GM19023 (cell line): ENCODE results near the gene GPR146.
"Not testable (repeated sequence)": the region's sequence is repeated elsewhere in the genome, so short reads cannot be mapped to it uniquely, and the experiment has no call there.

Experiments
- ATAC-seq: cut with Tn5 transposase; IDR thresholded peaks from one replicate; pipeline ENCODE4 v1.9.1; 2021; ENCODE audit warnings: mild to moderate bottlenecking, moderate library complexity; ENCODE audit not compliant: unreplicated experiment

The GPR146 gene, protein sequence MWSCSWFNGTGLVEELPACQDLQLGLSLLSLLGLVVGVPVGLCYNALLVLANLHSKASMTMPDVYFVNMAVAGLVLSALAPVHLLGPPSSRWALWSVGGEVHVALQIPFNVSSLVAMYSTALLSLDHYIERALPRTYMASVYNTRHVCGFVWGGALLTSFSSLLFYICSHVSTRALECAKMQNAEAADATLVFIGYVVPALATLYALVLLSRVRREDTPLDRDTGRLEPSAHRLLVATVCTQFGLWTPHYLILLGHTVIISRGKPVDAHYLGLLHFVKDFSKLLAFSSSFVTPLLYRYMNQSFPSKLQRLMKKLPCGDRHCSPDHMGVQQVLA

DNA sequence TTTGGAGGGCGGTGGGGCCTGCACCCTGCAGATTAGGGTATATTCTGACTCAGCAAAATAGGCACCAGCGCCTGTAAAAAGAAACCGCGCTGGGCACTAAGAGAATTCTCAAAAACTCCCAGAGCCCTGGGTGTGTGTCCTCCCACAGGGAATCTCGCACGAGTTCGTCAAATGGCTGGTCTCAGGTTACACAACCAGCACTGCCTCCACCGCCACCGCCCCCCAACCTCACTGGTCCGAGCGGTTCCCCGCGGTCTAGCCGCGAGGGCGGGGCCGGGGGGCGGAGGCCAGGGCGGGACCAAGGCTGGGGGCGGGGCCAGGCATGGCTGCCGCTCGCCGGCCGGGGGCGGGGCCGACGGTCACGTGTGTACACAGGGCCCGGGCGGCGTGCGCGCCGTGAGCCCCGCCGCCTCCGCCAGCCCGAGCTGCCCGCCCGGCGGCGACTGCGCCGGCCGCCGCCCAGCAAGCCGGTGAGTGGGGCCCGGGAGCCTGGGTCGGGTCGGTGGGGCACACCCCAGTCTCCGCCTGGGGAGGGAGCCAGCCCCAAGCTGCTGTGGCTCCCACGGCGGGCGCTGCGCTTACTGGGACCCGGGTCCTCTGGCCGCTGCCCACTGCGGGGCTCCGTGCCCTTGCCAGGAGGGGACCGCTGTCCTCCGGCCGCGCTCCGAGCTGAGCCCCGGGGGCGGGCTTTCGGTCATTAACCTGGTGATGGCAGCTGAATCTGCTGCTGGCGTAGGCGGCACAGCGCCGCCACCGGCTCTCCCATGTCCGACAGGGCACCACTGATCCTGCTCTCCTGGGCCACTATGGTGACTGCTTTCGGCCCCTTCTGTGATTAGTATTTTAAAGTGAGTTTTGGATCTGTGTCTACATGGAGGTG lies at the start of gene GPR146:
Gene GPR146 (plus strand): TSS at position 358 of the 880 bp plus-strand sequence. CDS start 12,970 bp downstream, outside the sequence.
- peak; percentile 92 for ATAC-seq

DNA sequence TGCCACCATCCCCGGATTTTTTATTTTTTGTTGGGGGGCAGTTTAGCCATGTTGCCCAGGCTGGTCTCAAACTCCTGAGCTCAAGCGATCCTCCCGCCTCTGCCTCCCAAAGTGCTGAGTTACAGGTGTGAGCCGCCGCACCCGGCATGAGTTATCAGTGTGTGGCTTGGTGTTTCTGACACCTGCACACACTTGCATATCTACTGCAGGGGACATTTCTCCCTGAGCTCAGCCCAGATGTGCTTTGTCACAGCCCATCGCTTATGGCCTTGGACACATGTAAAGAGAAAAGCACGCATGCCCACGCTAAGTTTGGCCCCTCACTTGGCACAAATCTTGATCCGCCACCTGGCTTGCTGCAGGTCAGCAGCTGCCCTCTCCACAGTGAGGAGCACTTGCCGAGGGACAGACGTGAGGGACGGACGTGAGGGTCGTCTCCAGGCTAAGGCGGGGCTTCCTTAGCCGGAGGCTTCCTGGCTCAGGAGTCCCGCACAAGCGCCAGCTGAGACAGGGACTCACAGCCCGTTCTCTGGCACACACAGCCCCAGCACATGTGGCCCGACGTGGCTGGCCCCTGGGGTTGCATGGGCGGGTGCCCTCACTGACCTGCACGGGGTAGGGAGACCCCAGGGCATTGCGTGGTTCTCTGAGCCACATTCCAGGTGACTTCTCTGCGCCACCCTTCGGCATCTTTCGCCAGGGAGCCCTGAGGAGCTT lies 49.6 kb upstream of the GPR146 start:
- no peak for ATAC-seq

DNA sequence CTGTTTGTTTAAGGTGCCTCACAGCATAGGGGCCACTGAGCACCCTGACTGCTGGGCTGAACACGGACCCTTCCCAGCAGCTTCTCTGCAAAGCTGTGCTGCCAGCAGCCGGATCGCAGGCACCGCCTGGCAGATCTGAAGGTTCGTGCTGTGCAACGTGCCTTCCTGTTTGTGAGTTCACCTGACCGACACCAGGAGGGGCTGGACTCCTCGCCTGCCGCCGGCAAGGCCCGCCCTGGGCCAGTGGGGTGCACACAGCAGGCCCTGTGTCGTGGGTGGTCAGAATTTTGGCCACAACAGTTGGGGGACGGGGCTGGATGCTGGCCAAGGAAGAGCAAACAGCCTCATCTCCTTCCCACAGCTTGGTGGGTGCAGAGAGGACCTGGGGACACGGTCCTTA lies 48.8 kb upstream of the GPR146 start:
- ATAC-seq, result no peak

DNA sequence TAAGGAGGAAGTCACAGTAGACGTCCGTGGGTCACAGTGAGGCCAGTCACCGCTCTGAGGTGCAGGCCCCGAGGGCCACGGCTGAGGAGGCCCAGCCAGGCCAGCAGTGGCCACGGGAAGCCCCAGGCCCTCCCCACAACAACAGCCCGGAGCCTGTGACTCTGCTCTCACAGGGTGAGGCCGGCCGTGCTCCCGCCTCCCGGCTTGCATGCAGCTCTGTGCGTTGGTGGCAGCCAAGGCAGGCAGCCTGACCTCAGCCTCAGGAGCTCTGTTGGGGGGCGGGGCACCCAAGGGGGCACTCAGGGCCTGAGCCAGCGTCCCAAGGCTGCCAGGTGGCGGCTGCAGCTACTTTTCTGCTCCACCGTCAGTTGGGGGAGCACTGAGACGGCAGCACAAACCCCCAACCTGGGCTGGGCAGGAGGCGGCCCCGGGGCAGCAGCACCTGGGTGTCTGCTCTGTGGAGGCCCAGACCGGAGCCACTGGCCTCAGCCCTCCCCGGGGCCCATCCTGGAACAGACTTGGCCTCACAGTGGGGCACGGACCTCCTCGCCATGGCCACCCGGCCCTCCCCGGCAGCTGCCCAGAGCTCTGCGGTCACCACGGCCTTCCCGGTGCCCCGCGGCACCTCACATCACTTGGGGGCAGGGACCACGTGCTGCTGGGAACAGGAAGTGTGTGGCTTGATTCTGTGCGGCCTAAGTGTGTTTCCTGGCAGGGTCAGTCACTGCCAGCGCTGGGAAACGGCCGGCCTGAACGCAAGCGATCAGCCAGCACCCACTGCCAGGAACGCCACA lies 48.1 kb upstream of the GPR146 start:
- no peak for ATAC-seq

- ATAC-seq, result no peak
Measured at GRCh38 chr7:997404-998395, 46.6 kb upstream of the GPR146 start.

DNA sequence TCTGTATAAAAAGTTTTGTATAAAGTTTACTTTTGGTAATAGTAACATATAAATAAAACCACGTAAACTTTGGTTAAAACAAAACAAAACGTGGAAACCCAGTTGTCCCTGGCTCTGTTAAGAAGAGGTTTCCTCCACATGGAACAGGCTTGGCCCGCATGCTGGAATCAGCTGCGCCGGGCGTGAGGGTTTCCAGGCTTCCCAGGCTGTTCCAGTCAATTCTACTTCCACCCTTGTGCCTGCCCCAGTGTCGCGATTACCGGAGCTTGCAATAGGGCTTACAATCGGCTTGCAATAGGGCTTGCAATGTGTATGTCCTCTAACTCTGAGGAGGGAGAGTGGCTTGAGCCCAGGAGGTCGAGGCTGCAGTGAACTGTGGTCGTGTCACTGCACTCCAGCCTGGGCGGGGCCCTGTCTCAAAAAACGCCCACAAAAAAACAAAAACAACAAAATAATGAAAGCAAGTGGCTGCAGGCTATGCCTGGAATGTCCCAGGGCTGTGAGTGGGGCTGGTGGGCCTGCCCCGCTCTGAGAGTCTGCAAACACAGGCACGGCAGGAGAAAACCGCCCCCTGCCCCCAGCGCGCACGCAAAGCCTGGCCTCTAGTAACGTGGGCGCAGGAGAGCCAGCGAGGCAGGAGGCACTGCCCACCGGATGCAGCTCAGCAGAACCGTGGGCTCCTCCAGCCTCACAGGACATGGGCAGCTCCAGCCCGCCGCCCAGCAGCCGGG lies 45.0 kb upstream of the GPR146 start:
- ATAC-seq, result no peak

GRCh38 chr7:999941-1000935 lies 44.1 kb upstream of the GPR146 start:
- ATAC-seq, result peak; percentile 41

DNA sequence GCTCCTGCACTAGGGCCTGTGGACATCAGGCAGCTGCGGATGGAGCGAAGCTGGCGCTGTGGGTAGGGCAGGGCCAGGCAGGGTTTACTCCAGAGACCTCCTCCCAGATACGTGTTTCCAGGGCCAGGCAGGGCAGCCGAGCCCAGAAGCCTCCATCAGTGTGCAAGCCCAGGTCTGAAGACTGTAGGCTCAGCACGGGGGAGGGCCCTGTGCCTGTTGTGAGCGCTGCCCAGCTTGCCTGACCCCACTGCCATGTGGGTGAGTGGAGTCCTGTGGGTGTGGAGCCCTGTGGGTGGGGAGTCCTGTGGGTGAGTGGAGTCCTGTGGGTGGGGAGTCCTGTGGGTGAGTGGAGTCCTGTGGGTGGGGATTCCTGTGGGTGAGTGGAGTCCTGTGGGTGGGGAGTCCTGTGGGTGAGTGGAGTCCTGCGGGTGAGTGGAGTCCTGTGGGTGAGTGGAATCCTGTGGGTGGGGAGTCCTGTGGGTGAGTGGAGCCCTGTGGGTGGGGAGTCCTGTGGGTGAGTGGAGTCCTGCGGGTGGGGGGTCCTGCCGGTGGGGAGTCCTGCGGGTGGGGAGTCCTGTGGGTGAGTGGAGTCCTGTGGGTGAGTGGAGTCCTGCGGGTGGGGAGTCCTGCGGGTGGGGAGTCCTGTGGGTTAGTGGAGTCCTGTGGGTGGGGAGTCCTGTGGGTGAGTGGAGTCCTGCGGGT lies 43.1 kb upstream of the GPR146 start:
- ATAC-seq, result not testable (repeated sequence)

- not testable (repeated sequence) for ATAC-seq
Measured at GRCh38 chr7:1002026-1002425, 42.3 kb upstream of the GPR146 start.

DNA sequence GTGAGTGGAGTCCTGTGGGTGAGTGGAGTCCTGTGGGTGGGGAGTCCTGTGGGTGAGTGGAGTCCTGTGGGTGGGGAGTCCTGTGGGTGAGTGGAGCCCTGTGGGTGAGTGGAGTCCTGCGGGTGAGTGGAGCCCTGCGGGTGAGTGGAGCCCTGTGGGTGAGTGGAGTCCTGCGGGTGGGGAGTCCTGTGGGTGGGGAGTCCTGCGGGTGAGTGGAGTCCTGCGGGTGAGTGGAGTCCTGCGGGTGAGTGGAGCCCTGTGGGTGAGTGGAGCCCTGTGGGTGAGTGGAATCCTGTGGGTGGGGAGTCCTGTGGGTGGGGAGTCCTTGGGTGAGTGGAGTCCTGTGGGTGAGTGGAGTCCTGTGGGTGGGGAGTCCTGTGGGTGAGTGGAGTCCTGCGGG lies 41.9 kb upstream of the GPR146 start:
- ATAC-seq, result not testable (repeated sequence)

- no peak for ATAC-seq
Measured at GRCh38 chr7:1004018-1004852, 40.1 kb upstream of the GPR146 start.

DNA sequence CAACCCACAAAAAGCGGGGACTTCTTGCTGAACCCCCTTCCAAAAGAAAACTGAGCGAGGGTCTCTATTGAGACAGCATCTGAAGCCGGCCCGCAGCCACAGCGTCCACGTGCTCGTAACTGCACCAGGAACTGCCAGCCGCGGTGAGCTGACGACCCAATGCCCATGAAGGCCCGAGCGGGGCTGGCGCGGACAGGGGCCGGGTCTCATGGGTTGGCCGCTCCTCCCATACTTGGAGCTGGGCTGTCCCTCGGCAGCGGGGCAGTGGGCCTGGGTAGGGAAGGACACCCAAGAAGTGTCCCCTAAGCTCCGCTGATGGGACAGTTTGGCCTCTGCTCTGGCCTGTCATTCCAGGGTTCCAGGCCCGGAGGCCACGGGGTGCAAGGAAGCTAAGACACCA lies 39.0 kb upstream of the GPR146 start:
- ATAC-seq, result no peak

DNA sequence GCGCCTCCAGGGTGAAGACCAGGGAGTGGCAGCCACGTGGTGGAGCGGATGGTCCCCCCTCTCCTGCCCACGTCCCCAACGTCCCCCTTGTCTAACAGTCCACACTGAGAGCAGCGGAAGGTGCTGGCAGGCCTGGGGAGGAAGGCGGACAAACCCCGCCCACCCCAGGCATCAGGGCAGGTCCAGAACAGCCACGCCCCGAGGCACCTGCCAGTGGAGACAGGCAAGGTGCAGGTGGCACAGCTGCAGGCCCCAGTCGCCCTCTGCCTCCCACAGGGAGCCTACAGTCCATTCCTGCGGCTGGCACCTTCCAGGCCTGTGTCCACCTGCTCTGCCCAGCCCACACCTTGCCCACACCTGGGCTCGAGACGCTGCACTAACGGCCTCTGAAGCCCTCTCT lies 36.4 kb upstream of the GPR146 start:
- ATAC-seq, result no peak

- no peak for ATAC-seq
Measured at GRCh38 chr7:1008733-1009363, 35.5 kb upstream of the GPR146 start.

DNA sequence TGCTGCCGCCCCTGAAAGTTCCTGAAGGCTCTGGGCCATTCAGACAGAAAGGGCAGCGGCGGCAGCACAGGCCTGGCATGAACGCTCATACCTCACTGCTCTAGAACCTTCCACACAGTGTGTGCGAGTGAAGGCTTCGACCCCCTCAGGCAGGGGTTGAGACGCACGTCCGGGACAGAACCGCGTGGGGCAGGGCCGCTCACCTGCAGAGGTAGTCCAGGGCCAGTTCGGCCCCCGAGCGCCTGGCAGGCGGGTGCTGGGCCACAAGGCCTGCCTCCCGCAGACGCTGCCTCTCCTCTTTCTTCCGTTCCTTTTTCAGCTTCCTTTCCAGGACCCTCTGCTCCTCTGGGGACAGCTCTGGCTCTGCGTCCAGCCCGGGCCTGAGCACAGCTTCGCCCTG lies 34.6 kb upstream of the GPR146 start:
- ATAC-seq, result no peak

- no peak for ATAC-seq
Measured at GRCh38 chr7:1010226-1010625, 34.1 kb upstream of the GPR146 start.
